Measurements from ENCODE around the gene SPIB. TPM values are rescaled to one million over a fixed set of nuclear protein-coding genes. Genes with fewer than 3 reads are reported as not detected.
"Not testable (repeated sequence)": the region's sequence is repeated elsewhere in the genome, so short reads cannot be mapped to it uniquely, and the experiment has no call there.

The SPIB gene
- total RNA-seq, 2 donors from 2014 or later = 0.33 TPM; not detected in 1

GRCh38 chr19:50432221-50433028 is 13.7 kb downstream of the SPIB start, which contains the start of gene MYBPC2:
Gene MYBPC2, plus strand, starts transcription at chr19:50432892. Its CDS starts 62 bp downstream, at chr19:50432954.
- no peak for DNase-seq (ENCODE audit: low spot score)
- intact Hi-C loops (cut with DNase I) = no loop called here

DNA sequence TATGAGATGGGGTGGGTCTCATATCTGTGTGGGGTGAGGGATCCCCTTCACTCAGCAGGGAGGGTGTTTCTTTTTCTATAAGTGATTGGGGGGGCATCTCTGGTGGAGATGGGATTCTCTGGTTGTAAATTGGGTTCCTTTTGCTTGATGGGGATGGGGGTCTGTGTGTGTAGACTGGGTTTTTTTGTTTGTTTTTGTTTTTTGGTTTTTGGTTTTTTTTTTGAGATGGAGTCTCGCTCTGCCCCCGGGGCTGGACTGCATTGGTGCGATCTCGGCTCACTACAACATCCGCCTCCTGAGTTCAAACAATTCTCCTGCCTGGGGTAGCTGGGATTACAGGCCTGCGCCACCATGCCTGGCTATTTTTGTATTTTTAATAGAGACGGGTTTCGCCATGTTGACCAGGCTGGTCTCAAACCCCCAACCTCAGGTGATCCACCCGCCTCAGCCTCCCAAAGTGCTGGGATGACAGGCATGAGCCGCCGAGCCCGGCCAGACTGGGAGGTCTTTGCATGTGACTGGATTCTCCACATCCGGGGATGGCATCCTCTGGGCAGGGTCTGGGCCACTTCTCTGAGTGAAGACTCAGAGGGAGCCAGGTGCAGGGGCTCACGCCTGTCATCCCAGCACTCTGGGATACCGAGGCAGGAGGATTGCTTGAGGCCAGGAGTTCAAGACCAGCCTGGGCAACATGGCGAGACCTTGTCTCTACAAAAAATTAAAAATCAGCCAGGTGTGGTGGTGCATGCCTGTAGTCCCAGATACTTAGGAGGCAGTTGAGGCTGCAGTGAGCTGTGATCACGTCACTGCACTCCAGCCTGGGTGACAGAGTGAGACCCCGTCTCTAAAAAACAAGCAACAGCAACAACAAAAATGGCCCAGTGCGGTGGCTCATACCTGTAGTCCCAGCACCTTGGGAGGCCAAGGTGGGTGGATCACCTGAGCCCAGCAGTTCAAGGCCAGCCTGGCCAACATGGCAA is 14.8 kb downstream of the SPIB start:
- no peak for DNase-seq (ENCODE audit: low spot score)
- intact Hi-C loops (cut with DNase I) = no loop called here

GRCh38 chr19:50434525-50434924 is 15.8 kb downstream of the SPIB start:
- intact Hi-C loops (cut with DNase I) = no loop called here
- DNase-seq (ENCODE audit: low spot score) = no peak

GRCh38 chr19:50435221-50435620 is 16.5 kb downstream of the SPIB start:
- intact Hi-C loops (cut with DNase I) = no loop called here
- DNase-seq (ENCODE audit: low spot score) = no peak

DNA sequence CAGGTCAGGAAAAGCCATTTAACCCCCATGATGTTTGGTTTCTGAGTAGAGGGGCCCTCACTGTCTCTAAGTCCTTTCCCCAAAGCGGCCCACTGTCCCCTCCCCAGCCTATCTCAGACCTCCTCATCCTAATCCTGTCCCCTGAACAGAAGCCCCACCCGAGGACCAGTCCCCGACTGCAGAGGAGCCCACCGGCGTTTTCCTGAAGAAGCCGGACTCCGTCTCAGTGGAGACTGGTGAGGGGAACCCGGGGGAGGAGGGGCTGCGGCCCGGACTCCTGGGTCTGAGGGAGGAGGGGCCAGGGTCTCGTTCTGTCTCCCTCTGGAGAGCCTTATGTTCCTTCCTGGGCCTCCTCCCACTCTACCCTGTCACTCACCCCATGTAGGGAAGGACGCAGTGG is 16.9 kb downstream of the SPIB start:
- intact Hi-C loops (cut with DNase I) = no loop called here
- no peak for DNase-seq (ENCODE audit: low spot score)

DNA sequence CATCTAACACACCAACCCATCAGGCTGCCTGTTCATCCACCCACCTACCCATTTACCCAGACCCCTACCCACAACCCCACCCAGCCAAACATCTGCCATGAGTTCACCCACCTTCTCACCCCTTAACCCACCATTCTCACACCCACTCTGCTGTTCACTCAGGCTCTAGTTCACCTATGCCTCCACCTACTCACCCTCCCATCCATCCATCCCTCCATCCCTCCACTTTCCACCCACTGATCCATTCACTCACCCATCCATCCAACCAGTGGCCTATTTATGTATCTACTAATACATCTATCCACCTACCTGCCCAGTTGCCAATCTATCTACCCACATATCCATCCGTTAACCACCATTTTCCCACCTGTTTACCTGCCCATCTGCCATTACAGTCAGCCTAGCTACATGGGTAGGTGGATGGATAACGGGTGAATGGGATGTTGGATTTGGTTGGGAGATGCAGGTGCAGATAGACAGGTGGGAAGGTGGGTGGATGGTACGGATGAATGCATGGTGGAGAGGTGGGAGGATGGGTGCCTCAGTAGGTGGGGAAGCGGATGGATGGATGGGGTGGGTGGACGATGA is 19.2 kb downstream of the SPIB start:
- DNase-seq (ENCODE audit: low spot score) = no peak
- intact Hi-C loops (cut with DNase I) = no loop called here

- DNase-seq (ENCODE audit: low spot score); intact Hi-C loops (cut with DNase I): not testable (repeated sequence)
These were observed 20.4 kb downstream of the SPIB start for GRCh38 chr19:50439130-50439529.

DNA sequence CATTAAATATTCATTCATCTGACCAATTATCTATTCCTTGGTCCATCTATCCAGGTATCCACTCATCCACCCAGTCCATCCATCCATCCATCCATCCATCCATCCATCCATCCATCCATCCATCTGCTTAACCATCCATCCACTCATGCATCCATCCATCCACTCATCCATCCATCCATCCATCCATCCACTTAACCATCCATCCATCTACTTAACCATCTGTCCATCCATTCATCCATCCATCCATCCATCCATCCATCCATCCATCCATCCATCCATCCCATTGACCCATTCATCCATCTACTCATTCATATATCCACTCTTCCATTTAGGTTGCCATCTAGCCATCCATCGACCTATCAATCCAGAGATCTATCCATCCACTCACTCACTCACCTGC is 25.3 kb downstream of the SPIB start:
- no peak for DNase-seq (ENCODE audit: low spot score)
- intact Hi-C loops (cut with DNase I) = no loop called here

- intact Hi-C loops (cut with DNase I) = no loop called here
- no peak for DNase-seq (ENCODE audit: low spot score)
These were observed 28.3 kb downstream of the SPIB start for GRCh38 chr19:50447053-50447452.

DNA sequence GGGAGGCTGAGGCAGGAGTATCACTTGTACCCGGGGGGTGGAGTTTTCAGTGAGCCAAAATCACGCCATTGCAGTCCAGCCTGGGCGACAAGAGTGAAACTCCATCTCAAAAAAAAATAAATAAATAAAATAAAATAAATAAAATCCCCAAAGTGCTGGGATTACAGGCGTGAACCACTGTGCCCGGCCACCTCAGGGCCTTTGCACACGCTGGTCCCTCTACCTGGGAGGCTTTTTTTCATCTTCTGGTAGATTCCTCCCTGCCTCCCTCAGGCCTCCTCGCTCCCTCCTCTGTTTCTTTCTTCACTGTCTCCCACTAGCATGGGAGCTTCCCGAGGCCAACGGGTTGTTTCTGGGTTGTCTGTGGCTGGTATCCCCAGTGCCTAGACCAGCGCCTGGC is 29.0 kb downstream of the SPIB start:
- intact Hi-C loops (cut with DNase I) = no loop called here
- no peak for DNase-seq (ENCODE audit: low spot score)

DNA sequence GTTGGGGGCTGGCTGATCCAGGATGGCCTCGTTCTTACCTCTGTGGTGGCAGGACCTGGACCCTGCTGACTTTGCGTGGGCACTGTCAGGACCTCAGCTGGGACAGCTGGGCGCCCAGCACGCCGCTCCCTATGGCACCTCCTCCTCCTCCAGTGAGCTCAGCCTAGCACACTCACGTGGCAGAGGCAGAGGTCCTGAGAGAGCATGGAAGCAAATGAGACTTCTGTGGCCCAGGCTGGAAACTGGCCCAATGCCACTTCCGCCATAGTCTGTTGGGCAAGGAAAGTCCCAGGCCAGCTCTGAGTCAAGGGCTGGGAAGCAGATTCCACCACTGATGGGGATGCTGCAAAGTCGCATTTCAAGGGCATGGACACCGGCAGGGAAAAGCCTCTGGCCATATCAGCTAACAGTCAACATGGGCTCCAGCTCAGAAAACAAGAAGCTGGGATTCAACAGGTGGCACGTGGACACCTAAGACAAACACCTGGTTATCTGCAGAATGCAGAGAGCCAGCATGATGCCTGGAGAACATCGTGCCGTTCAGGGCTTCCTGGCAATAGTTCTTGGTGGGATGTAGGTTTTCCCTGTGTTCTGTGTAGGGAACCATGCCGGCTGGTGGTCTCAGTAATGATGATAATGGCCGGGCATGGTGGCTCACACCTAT is 30.6 kb downstream of the SPIB start:
- DNase-seq (ENCODE audit: low spot score) = no peak
- intact Hi-C loops (cut with DNase I) = no loop called here

GRCh38 chr19:50450369-50451222 is 31.9 kb downstream of the SPIB start:
- DNase-seq (ENCODE audit: low spot score) = no peak
- intact Hi-C loops (cut with DNase I) = no loop called here

DNA sequence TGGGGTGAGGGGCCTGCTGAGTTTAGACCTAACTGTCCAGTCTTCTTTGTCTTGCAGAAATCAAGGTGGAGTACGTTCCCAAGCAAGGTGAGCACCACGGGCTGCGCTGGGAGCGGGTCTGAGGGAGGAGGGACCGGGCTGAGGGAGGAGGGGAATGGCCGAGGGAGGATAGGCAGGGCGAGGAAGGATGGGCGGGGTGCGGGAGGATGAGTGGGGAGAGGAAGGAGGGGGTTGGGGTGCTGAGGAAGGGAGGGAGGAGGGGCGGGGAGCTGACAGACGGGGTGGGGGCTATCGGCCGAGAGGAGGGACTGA is 32.4 kb downstream of the SPIB start:
- DNase-seq (ENCODE audit: low spot score) = no peak
- intact Hi-C loops (cut with DNase I) = no loop called here

GRCh38 chr19:50453243-50453642 is 34.5 kb downstream of the SPIB start:
- intact Hi-C loops (cut with DNase I) = no loop called here
- no peak for DNase-seq (ENCODE audit: low spot score)

DNA sequence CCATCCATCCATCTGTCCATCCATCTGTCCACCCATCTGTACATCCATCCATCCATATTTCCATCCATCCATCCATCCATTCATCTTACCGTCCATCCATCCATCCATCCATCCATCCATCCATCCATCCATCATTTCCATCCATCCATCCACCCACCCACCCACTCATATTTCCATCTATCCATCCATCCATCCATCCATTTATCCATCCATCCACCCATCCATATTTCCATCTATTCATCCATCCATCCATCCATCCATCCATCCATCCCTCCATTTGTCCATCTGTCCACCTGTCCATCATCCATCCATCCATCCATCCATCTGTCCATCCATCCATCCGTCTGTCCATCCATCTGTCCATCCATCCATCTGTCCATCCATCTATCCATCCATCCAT is 37.3 kb downstream of the SPIB start:
- no peak for DNase-seq (ENCODE audit: low spot score)
- intact Hi-C loops (cut with DNase I) = no loop called here

GRCh38 chr19:50457300-50457699 is 38.6 kb downstream of the SPIB start:
- intact Hi-C loops (cut with DNase I) = no loop called here

DNA sequence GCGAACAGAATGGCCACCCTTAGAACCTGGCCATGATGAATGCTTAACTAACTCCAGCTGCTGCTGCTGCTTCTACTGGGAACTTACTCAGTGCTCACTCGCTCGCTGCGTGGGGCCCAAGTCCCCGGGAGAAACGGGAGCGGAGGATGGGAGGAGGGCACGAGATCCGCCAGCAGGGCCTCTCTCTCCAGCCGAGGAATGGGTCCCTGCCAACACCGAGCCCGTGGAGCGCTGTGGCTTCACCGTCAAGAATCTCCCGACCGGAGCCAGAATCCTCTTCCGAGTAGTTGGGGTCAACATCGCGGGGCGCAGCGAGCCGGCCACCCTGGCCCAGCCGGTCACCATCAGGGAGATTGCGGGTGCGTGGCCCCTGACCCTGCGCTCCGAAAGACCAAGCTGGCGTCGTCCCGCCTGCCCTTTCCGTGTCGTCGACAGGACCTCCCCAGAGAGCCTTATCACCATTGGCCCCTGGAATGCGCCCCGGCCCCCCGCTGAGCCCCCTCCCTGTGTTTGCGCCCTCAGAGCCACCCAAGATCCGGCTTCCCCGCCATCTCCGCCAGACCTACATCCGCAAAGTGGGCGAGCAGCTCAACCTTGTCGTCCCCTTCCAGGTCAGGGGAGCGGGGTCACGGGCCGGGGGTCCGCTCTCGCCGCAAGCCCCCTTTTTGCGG is 39.8 kb downstream of the SPIB start:
- intact Hi-C loops (cut with DNase I) = no loop called here
- no peak for DNase-seq (ENCODE audit: low spot score)

More at GRCh38 chr19:50457300-50457699, 38.6 kb downstream of the SPIB start:
- DNase-seq (ENCODE audit: low spot score) = no peak

- DNase-seq (ENCODE audit: low spot score) = no peak
- intact Hi-C loops (cut with DNase I) = no loop called here
These were observed 40.3 kb downstream of the SPIB start for GRCh38 chr19:50459067-50459456.

All from posterior vena cava (tissue), 2 donors.